ENCODE results near the gene GABRP.

The GABRP gene

DNA sequence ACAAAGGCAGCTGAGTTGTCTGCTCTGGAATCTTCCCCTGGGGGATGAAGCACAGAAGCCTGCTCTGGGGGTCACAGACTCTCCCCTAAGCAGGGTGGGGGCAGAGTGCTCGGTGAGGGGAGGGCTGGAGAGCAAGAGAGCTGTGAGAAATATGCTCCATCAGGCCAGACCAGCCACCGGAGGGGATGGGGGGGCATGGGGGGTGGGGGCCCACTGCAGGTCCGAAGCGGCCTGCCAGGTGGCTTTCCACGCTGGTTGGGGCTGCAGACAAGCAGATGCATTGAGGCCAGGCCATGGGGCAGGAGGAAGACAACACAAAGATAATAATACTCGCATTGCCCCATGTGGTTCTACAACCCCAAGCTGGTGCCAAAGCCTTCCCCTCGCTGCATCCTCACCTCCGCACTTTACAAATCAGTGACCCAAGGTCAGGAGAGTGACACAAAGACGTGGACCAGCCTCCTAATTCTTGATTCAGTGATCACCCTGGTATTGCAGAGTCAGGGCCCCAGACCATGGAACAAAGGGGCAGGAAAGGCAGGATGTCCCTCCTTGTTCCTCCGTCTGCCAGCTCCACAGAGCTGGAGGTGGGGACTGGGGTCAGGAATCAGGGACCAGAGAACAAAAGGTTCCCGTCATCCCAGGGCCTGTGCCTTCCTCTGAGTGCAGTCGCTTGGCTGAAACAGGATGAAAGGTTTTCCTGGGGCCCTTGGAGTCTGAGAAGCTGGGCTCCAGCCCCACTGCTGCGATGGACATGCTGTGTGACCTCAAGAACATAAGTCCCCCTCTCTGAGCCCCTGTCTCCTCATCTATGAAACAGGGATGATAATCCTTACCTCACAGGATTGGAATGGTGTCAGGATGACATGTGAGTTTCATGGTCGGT, 37.2 kb upstream of the GABRP start:
- H3K27me3 ChIP-seq (ENCODE audit: control insufficient read depth, low read length): peaks cover 3% of the 10 kb centered on the region; the same call in 1 of the 2 replicates
- H3K9me3 ChIP-seq (ENCODE audit: control insufficient read depth, insufficient read depth, low read length): no peaks in the 10 kb centered on the region
- H3K4me2 ChIP-seq (ENCODE audit: low read length): no peak overlapping the region
- no peak for TF ChIP-seq EZH2phosphoT487 (IDR thresholded peaks at IDR 0.05; ENCODE audit: borderline replicate concordance, low read length)
- TF ChIP-seq, protein P1, sequence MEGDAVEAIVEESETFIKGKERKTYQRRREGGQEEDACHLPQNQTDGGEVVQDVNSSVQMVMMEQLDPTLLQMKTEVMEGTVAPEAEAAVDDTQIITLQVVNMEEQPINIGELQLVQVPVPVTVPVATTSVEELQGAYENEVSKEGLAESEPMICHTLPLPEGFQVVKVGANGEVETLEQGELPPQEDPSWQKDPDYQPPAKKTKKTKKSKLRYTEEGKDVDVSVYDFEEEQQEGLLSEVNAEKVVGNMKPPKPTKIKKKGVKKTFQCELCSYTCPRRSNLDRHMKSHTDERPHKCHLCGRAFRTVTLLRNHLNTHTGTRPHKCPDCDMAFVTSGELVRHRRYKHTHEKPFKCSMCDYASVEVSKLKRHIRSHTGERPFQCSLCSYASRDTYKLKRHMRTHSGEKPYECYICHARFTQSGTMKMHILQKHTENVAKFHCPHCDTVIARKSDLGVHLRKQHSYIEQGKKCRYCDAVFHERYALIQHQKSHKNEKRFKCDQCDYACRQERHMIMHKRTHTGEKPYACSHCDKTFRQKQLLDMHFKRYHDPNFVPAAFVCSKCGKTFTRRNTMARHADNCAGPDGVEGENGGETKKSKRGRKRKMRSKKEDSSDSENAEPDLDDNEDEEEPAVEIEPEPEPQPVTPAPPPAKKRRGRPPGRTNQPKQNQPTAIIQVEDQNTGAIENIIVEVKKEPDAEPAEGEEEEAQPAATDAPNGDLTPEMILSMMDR (IDR thresholded peaks at IDR 0.05; ENCODE audit: low read depth, low read length, poor library complexity, severe bottlenecking): no peak
- no peaks in the 10 kb centered on the region for H3K79me2 ChIP-seq (ENCODE audit: control insufficient read depth, low read length)
- H3K4me1 ChIP-seq (ENCODE audit: control insufficient read depth, low read length): no peaks in the 10 kb centered on the region
- H3K4me3 ChIP-seq (ENCODE audit: low read length): no peak overlapping the region
- H4K20me1 ChIP-seq (ENCODE audit: control insufficient read depth, insufficient read depth, low read depth, low read length): no peaks in the 10 kb centered on the region
- H3K36me3 ChIP-seq (ENCODE audit: control insufficient read depth, low read length): no peaks in the 10 kb centered on the region
- H3F3A ChIP-seq (ENCODE audit: control insufficient read depth, insufficient read depth): no peaks in the 10 kb centered on the region
- H3K27ac ChIP-seq (ENCODE audit: low read depth, low read length): no peak overlapping the region
- H3K9me2 ChIP-seq (replicated peaks; ENCODE audit: control insufficient read depth, low read length): no peaks in the 10 kb centered on the region

DNA sequence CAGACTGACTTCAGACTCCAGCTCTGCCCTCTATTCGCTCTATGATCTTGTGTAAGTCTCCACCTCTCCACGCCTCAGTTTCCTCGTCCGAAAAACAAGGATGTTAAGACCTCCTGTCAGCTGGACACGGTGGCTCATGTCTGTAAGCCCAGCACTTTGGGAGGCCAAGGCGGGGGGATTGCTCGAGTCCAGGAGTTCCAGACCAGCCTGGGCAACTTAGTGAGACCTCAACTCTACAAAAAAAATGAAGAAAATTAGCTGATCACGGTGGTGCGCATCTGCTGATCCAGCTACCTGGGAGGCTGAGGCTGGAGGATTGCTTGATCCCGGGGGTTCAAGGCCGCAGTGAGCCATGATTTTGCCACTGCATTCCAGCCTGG, 36.6 kb upstream of the GABRP start:
- no peaks in the 10 kb centered on the region for H4K20me1 ChIP-seq (ENCODE audit: control insufficient read depth, insufficient read depth, low read depth, low read length)
- no peak overlapping the region for H3K4me3 ChIP-seq (ENCODE audit: low read length)
- H3K4me2 ChIP-seq (ENCODE audit: low read length): no peak overlapping the region
- H3K36me3 ChIP-seq (ENCODE audit: control insufficient read depth, low read length): no peaks in the 10 kb centered on the region
- no peak for TF ChIP-seq EZH2phosphoT487 (IDR thresholded peaks at IDR 0.05; ENCODE audit: borderline replicate concordance, low read length)
- TF ChIP-seq, protein P1 (IDR thresholded peaks at IDR 0.05; ENCODE audit: low read depth, low read length, poor library complexity, severe bottlenecking): no peak
- no peaks in the 10 kb centered on the region for H3K9me2 ChIP-seq (replicated peaks; ENCODE audit: control insufficient read depth, low read length)
- H3F3A ChIP-seq (ENCODE audit: control insufficient read depth, insufficient read depth): no peaks in the 10 kb centered on the region
- H3K9me3 ChIP-seq (ENCODE audit: control insufficient read depth, insufficient read depth, low read length): no peaks in the 10 kb centered on the region
- H3K27me3 ChIP-seq (ENCODE audit: control insufficient read depth, low read length): peaks cover 3% of the 10 kb centered on the region; the same call in 1 of the 2 replicates
- H3K79me2 ChIP-seq (ENCODE audit: control insufficient read depth, low read length): no peaks in the 10 kb centered on the region
- H3K4me1 ChIP-seq (ENCODE audit: control insufficient read depth, low read length): no peaks in the 10 kb centered on the region
- no peak overlapping the region for H3K27ac ChIP-seq (ENCODE audit: low read depth, low read length)

DNA sequence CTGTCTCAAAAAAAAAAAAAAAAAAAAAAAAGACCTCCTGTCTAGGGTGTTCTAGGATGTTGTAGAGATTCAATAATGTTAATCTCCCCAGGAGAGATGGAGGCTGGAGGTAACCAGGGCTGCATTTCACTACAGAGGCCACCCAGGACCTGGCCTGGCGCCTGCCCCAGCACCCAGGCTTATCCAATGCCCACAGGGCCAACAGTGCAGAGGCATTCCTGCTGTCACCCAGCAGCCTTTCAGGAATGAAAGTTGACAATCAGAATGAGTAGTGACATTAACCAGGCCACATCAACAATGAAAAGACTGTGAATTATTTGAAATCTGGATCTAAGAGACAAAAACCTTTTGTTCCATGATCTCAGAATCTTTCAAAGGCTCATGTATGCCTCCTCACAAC, 36.2 kb upstream of the GABRP start:
- no peaks in the 10 kb centered on the region for H3K36me3 ChIP-seq (ENCODE audit: control insufficient read depth, low read length)
- no peaks in the 10 kb centered on the region for H3F3A ChIP-seq (ENCODE audit: control insufficient read depth, insufficient read depth)
- H3K4me1 ChIP-seq (ENCODE audit: control insufficient read depth, low read length): no peaks in the 10 kb centered on the region
- H3K9me3 ChIP-seq (ENCODE audit: control insufficient read depth, insufficient read depth, low read length): no peaks in the 10 kb centered on the region
- H3K79me2 ChIP-seq (ENCODE audit: control insufficient read depth, low read length): no peaks in the 10 kb centered on the region
- no peak overlapping the region for H3K27ac ChIP-seq (ENCODE audit: low read depth, low read length)
- no peak overlapping the region for H3K4me3 ChIP-seq (ENCODE audit: low read length)
- peaks cover 3% of the 10 kb centered on the region; the same call in 1 of the 2 replicates for H3K27me3 ChIP-seq (ENCODE audit: control insufficient read depth, low read length)
- H4K20me1 ChIP-seq (ENCODE audit: control insufficient read depth, insufficient read depth, low read depth, low read length): no peaks in the 10 kb centered on the region
- TF ChIP-seq, protein P1 (IDR thresholded peaks at IDR 0.05; ENCODE audit: low read depth, low read length, poor library complexity, severe bottlenecking): no peak
- TF ChIP-seq EZH2phosphoT487 (IDR thresholded peaks at IDR 0.05; ENCODE audit: borderline replicate concordance, low read length): no peak
- H3K9me2 ChIP-seq (replicated peaks; ENCODE audit: control insufficient read depth, low read length): no peaks in the 10 kb centered on the region
- H3K4me2 ChIP-seq (ENCODE audit: low read length): no peak overlapping the region

Measured in DOHH2 (cell line).